Stimulated activated CD4-positive, alpha-beta T cell treated with anti-CD3 and anti-CD28 coated beads, Interleukin-4, amount 100 ng/mL, for 1 hour (primary cell): ENCODE measurements around the gene FGR.
A peak's percentile ranks its signal among the peaks of the same experiment; 100 is the strongest.
"Not testable (repeated sequence)": the region's sequence is repeated elsewhere in the genome, so short reads cannot be mapped to it uniquely, and the experiment has no call there.

Experiments
- DNase-seq: peaks from one replicate; pipeline ENCODE4 v3.0.0-alpha.2; 2020

FGR gene

GRCh38 chr1:27634177-27634984 is 604 bp downstream of the FGR start:
- peak; percentile 46 for DNase-seq

DNA sequence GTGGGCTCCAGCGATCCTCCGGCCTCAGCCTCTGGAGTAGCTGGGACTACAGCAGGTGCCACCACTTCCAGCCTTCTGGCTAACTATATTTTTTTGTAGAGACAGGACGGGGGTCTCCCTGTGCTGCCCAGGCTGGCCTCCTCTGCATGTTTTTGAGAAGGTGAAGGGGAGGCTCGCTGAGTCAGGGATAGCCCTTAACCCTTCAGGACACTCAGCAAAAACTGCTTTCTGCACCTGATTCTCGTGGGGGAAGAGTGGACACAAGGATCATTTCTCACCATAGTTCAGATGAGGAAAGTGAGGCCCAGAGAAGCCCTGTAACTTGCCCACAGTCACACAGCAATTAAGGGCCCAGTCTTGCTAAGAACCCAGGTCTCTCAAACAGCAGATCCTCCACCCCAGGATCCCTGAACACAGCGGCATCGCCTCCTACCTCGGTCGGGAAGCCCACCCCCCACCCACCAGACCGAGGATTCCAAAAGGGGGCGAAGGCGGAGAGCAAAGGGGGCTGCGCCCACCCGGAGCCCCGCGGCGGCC is 1.3 kb downstream of the FGR start:
- no peak for DNase-seq

- DNase-seq, result no peak
These were observed 1.7 kb downstream of the FGR start for GRCh38 chr1:27633298-27633610.

DNA sequence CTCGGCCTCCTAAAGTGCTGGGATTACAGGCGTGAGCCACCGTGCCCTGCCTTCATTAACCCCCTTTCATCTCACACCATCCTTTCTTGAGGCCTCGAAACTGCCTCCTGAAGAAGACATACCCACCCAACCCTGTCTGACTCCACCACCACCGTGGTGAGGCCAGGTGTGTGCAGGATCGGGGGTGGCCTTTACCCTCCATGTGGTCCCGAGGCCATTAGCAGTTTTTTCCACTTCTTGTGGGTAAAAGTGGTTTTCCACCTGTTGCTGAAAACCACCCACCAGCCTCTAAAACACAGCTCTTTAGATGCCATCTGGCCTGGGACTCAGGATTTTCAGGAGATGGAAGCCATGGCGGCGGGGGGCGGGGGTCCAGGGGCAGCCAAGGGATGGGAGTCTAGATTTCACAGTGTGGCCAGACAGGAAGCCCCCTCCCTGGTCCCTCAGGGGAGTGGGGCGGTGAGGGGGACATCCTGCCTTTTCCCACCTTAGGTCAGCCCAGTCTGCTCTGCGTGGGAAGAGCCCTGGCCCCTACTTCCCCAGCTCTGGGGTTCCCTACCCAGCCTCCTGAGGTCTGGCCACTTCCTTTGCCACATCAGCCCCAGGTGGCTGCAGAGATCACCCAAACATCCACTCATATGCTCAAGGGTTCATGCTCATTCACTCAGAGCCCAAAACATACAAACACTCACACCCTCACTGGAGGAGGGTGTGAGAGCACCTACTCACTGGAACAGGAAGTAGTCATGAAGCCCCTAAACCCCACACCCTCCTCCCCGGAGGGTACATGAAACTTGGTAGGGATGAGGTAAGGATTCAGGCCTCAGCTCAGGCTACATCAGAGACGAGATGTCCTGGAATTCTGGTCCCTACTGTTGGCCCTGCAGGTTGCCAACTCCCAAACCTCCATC is 2.3 kb downstream of the FGR start:
- peak; percentile 38 for DNase-seq

- no peak for DNase-seq
These were observed 4.0 kb downstream of the FGR start for GRCh38 chr1:27630859-27631491.

GRCh38 chr1:27628712-27629111 is 6.3 kb downstream of the FGR start:
- no peak for DNase-seq

DNA sequence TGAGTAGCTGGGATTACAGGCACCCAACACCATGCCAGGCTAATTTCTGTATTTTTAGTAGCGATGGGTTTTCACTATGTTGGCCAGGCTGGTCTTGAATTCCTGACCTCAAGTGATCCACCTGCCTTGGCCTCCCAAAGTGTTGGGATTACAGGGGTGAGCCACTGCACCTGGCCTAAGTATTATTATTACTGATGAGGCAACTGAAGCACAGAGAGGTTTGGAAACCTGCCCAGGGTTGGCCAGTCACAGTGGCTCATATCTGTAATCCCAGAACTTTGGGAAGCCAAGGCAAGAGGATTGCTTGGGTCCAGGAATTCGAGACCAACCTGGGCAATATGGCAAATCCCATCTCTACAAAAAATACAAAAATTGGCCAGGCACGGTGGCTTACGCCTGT is 7.3 kb downstream of the FGR start:
- DNase-seq, result not testable (repeated sequence)

GRCh38 chr1:27627061-27627460 is 7.9 kb downstream of the FGR start:
- DNase-seq, result no peak

DNA sequence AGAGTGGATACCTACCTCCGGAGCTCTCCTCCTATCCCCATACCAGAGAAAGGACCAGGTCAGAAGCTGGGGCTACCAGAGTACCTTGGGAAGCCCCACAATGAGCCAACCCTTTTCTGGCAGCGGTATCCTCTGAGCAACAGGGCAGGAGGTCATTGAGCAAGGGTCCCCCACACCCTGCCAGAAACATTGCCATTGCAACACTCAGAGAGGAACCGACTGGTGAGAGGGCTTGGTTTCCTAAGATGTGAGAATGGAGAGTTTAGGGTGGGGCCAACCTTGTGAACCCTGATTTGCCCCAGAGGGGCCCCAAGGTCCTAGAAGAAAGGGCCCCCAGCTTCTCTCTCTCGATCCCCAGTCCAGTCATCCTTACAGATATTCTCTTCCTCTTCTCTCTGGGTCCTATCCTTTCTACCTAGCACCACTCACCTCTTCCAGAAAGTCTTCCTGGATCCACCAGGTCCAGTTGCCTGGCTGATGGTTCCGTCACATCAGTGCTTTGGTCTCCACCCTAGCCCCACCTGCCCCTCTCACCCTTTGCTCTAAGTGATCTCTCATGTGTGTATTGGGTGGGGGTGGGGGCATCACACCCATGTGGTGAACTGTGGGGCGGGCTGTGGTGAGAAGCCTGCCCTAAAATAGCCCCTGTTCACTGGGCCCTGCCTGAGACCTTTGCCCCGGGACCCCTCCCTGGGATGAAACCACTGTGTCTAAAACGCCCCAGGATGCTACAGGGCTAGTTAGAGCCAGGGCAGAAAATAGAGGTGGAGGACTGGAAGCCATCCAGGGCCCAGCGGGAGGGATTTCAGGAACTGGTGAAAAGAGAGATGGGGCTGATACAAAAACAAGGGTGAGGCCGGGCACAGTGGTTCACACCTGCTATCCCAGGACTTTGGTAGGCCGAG is 8.7 kb downstream of the FGR start:
- no peak for DNase-seq

- DNase-seq, result no peak
These were observed 10.4 kb downstream of the FGR start for GRCh38 chr1:27624467-27625178.

GRCh38 chr1:27623327-27624212 is 11.4 kb downstream of the FGR start:
- no peak for DNase-seq

GRCh38 chr1:27622828-27623227 is 12.2 kb downstream of the FGR start:
- no peak for DNase-seq

DNA sequence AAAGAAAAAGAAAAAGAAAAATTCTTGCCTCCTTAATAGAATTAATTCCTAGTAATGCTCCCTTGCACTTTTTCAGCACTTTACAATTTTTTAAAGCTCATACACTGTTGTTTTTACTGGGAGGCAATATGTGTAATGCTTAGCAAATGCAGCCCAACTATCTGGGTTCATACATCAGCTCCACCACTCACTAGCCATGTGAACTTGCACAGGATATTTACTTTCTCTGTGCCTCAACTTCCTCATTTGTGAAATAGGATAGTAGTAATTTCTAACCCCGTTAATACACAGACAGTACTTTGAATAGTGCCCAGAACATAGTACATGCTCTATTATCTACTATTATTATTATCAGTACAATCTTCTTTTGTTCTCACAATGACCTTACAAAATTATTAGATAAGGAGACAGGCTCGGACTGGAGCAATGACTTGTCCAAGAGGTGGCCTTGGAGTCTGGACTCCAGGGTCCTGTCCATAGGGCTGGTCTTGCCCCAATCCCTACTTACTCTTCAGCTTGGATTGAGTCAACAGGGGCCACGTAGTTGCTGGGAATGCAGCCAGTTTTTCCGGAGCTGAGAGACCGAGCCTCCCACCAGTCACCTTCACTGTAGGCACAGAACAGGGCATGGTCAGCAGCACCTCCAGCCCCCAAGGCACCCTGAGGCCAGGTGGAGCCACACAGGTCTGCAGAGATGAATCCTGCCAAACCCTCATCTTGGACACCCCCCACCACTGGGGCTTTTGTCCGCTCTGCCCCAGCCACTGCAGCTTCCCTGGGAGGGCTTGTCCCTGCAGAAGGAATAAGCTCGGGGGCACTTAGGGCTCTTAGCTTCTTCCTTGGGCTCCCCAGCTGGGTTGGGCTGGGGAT is 13.7 kb downstream of the FGR start:
- no peak for DNase-seq

DNA sequence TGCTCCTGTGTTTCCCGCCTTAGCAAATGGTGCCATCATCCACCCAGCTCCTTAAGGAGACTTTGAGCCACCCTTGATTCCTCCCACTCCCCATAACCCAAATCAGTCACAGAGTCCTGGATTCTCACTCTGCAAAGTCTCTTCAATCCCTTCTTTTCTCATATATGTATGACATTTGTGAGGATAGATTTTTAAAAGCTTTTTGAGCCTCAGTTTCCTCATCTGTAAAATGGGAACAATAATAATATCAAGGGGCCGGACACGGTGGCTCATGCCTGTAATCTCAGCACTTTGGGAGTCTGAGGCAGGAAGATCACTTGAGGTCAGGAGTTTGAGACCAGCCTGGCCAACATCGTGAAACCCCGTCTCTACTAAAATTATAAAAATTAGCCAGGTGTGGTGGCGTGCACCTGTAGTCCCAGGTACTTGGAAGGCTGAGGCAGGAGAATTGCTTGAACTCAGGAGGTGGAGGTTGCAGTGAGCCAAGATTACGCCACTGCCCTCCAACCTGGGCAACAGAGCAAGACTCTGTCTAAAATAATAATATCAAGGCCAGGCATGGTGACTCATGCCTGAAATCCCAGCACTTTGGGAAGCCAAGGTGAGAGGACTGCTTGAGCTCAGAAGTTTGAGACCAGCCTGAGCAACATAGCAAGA is 15.1 kb downstream of the FGR start:
- DNase-seq, result not testable (repeated sequence)

DNA sequence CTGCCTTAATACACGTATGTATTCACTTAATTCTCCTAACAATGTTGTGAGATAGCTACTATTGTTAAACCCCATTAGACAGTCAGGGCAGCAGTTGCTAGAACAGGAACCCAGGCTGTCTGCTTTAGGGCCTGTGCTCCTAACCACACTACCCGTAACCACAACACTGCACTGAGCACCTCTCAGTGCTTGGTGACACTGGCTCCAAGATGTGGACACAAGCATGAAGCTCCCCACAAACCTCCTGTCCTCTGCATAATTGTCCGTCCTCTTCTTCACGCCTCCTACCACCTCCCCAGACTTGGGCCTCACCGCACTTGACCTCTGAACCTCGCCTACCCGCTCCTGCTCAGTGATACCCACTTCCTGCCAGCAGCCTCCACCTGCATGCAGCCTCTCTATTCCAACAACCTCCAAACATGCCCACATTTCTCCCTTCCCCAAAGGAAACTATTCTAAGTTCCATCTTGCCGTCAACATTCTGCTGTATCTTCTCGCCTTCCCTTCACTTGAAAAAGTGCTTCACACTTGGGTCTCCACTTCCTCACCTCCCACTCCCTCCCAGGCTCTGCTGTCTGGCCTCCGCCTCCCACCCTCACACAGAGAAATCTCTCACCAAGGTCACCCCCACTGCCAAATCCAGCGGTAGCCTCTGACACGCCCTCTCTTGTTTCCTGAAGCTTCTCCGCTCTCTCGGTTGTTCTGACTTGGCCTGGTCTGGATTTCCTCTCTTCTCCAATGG is 16.5 kb downstream of the FGR start:
- DNase-seq, result no peak

DNA sequence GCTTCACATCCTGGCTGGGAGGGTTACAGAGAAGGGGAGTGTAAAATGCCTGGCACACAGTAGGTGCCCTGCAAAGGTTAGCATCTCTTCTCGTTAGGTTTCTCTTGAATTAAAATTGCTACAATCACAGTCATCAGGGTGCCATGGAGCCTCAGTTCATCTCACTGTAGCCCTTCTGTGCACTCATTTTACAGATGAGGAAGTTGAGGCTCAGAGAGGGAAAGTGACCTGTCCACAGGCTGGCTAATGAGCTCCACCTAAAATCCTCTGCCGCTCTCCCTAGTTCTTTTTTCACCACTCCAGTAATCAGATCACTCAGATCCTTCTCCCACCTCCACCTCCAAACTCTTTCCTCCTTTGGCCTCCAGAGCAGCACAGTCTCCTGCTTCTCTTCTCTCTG is 17.6 kb downstream of the FGR start:
- DNase-seq, result no peak

GRCh38 chr1:27616441-27616840 is 18.5 kb downstream of the FGR start:
- no peak for DNase-seq
